B cell (primary cell): Measurements from ENCODE around the gene GNG7.

Source experiments
- CTCF ChIP-seq: fragments of 200-600 bp; IDR thresholded peaks from one replicate; pipeline ENCODE4 v1.8.0; 2022; ENCODE audit warnings: antibody characterized with exemption, mild to moderate bottlenecking
- EZH2 ChIP-seq: IDR thresholded peaks from 2 replicates; pipeline ENCODE4 v1.6.1; 2012; ENCODE audit warnings: borderline replicate concordance, low read depth, mild to moderate bottlenecking, moderate library complexity, low read length; ENCODE audit not compliant: insufficient read depth, poor library complexity, severe bottlenecking

- TF ChIP-seq CTCF: no peak
- TF ChIP-seq EZH2: no peak
Measured at GRCh38 chr19:2495651-2496316, 206.7 kb downstream of the GNG7 start.
